ENCODE data around the gene SCGB3A2.

SCGB3A2 gene

GRCh38 chr5:147901599-147902039 lies 23.1 kb downstream of the SCGB3A2 start:
- in situ Hi-C loops (cut with MboI; ENCODE audit: low sequenced_read_pairs) = no loop called here

GRCh38 chr5:147902609-147903115 lies 24.2 kb downstream of the SCGB3A2 start:
- in situ Hi-C loops (cut with MboI; ENCODE audit: low sequenced_read_pairs) = no loop called here

GRCh38 chr5:147904110-147904509 lies 25.6 kb downstream of the SCGB3A2 start:
- in situ Hi-C loops (cut with MboI; ENCODE audit: low sequenced_read_pairs) = no loop called here

DNA sequence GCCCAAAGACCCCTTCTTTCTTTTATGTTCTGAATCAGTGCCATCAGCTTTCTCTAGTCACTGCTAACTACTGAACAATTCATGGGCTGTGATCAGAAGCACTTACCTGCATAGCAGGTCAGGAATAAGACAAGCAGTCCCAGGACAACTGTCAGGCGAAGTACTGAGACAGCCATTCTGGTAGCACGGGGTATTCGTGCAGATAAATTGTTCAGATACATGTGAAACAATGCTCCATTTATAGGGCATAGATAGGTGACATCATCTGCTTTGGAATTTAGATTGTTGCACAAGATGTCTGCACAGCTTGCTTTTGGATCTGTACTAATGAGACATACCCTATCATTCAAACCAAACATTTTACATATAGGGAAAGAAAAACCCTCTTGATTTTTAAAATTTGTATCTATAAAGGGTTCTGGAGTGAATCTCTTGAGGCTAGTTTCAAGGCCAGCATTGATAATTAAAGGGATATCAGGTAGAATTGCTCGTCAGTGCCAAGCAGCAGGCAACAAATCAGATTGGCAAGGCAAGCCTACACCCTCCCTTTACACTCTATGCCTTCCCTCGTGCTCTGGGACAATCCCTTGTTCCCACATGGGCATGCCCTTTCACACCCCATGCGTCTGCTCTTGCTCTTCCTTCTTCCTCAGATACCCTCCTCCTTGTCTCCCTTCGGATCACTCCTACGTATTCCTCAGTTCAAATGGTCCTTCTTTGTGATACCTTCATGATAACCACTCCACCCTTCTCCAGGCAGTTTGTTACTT lies 28.0 kb downstream of the SCGB3A2 start, which contains the start of gene C5orf46:
TSS of gene C5orf46 (minus strand) at position 213 of the 770 bp plus-strand sequence. CDS start at position 176, 37 bp downstream.
- in situ Hi-C loops (cut with MboI; ENCODE audit: low sequenced_read_pairs) = no loop called here

DNA sequence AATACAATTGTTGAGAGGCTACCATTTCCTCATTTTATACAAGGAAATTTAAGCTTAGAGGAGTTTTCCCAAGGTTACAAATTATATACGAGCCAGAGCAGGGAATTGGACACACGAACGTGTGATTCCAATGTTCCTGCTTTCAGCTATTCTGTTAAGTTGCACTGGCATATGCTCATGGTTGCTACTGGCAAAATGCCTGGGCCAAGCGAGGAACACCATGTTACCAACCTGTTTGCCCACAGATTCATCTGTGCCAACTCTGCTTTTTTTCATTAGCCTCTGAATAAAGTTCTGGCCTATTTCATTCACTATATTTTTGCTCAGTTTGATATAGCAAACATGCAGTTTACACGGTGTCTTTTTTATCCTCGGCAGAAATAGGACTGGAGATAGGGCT lies 32.9 kb downstream of the SCGB3A2 start:
- in situ Hi-C loops (cut with MboI; ENCODE audit: low sequenced_read_pairs) = no loop called here

- in situ Hi-C loops (cut with MboI; ENCODE audit: low sequenced_read_pairs) = no loop called here
Measured at GRCh38 chr5:147912011-147912410, 33.5 kb downstream of the SCGB3A2 start.

DNA sequence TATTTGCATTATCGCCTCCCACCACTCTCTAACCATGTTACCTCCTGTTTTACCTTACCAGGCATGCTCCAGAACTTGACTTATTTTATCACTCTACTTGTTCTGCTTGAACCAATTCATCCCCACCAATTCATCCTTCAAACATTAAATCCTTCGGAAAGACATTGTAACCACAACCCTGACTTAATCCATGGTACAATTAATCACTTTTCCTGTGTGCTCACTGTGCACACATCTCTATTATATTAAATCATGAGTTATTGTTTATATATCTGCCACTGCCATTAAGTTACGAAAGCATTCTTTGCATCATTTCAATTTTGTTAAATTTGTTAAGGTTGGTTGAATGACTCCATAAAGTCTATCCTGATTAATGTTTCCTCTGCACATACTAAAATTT lies 35.3 kb downstream of the SCGB3A2 start:
- in situ Hi-C loops (cut with MboI; ENCODE audit: low sequenced_read_pairs) = no loop called here

DNA sequence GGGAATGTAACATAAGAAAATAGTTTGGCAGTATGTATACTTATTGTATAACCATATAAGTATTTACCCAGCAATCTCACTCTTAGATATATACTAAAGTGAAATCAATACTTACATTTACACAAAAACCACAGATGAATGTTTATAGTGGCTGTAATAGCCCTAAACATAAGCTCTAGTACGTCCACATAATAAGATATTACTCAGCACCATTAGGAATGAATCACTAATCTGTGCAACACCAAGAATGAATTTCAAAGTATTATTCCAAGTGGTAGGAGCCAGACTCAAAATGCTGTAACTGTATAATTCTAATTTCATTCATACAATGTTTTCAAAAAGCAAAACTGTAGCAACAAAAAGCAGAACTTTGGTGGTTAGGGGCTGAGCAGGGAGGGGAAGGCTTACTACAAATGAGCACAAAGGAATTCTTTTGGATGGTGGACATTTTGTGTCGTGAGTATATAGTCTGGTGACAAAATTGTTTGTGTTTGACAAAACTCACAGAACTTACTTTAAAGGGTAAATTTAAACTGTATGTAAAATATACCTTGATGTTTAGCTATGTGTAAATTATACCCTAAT lies 39.7 kb downstream of the SCGB3A2 start:
- in situ Hi-C loops (cut with MboI; ENCODE audit: low sequenced_read_pairs) = no loop called here

- in situ Hi-C loops (cut with MboI; ENCODE audit: low sequenced_read_pairs) = no loop called here
Measured at GRCh38 chr5:147918899-147919298, 40.4 kb downstream of the SCGB3A2 start.

GRCh38 chr5:147920420-147921030 lies 42.0 kb downstream of the SCGB3A2 start:
- in situ Hi-C loops (cut with MboI; ENCODE audit: low sequenced_read_pairs) = no loop called here

DNA sequence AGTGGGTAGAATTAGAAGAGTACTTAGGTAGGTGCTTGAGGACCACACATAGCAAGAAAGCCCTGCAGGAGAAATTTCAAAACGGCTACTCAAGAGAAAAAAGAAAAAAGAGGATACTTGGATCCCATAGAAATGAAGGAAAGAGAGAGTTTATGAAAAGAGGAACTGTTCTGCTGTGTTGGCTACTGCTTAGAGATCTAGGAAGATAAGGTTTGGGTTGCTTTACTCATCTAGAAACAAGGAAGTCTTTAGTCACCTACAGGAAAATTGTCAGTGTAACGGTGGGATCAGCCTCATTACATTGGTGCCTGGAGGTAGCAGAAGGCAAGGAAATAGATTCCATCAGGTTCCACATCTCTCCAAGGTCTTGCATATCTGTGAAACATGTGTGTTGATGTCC lies 42.6 kb downstream of the SCGB3A2 start:
- in situ Hi-C loops (cut with MboI; ENCODE audit: low sequenced_read_pairs) = no loop called here

GRCh38 chr5:147925020-147925419 lies 46.5 kb downstream of the SCGB3A2 start:
- in situ Hi-C loops (cut with MboI; ENCODE audit: low sequenced_read_pairs) = no loop called here

GRCh38 chr5:147927901-147928300 lies 49.4 kb downstream of the SCGB3A2 start:
- in situ Hi-C loops (cut with MboI; ENCODE audit: low sequenced_read_pairs) = no loop called here

DNA sequence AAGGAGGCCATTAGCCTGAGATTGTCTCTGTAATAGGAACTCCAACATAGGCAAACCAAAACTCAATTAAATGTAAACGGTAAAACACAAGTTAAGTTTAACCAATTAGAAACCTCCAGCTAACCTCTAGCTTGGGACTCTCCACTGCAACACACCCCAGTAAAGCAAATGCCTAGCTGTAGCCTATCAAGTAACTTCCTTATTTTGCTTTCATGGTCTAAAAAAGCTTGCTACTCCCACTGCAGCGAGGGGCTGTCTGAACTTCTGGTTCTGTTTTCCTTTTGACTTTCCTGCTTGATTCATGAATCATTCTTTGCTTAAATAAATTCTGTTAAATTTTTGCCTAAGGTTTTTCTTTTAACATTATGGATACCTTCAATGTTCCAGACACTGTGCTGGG lies 52.3 kb downstream of the SCGB3A2 start:
- in situ Hi-C loops (cut with MboI; ENCODE audit: low sequenced_read_pairs) = no loop called here
